Endothelial cell (in vitro differentiated cells): ENCODE data around the gene NXPH1. TPM values are rescaled to one million over a fixed set of nuclear protein-coding genes. Genes with fewer than 3 reads are reported as not detected.
A peak's percentile ranks its signal among the peaks of the same experiment; 100 is the strongest.
"Not testable (repeated sequence)": the region's sequence is repeated elsewhere in the genome, so short reads cannot be mapped to it uniquely, and the experiment has no call there.

Source experiments
- DNase-seq: peaks from one replicate; pipeline ENCODE4 v3.0.0; 2021; ENCODE audit warnings: low spot score
- H3K27ac Mint-ChIP-seq: one replicate; pipeline ENCODE4 v1.8.0; 2021; ENCODE audit warnings: mixed read lengths, inconsistent platforms; ENCODE audit not compliant: unreplicated experiment
- H3K27me3 Mint-ChIP-seq: one replicate; pipeline ENCODE4 v1.8.0; 2021; ENCODE audit warnings: mild to moderate bottlenecking, moderate library complexity, mixed read lengths, inconsistent platforms; ENCODE audit not compliant: unreplicated experiment
- H3K36me3 Mint-ChIP-seq: one replicate; pipeline ENCODE4 v1.8.0; 2021; ENCODE audit warnings: mild to moderate bottlenecking, low read depth, mixed read lengths, inconsistent platforms; ENCODE audit not compliant: unreplicated experiment
- H3K4me1 Mint-ChIP-seq: one replicate; pipeline ENCODE4 v1.8.0; 2021; ENCODE audit warnings: mild to moderate bottlenecking, mixed read lengths, inconsistent platforms; ENCODE audit not compliant: unreplicated experiment
- H3K4me3 Mint-ChIP-seq: one replicate; pipeline ENCODE4 v1.8.0; 2021; ENCODE audit warnings: mild to moderate bottlenecking, mixed read lengths, inconsistent platforms; ENCODE audit not compliant: unreplicated experiment
- H3K9me3 Mint-ChIP-seq: one replicate; pipeline ENCODE4 v1.8.0; 2021; ENCODE audit warnings: mixed read lengths, inconsistent platforms; ENCODE audit not compliant: unreplicated experiment
- total RNA-seq: library from RNA; stranded (reverse); fragmentation: NEBNext Ultra II Directional; extraction: Animal tissue kit (Norgen Biotek cat#: 25700); gene quantifications from one replicate; pipeline ENCODE4 v1.2.1, GENCODE V29; 2021; ENCODE audit not compliant: unreplicated experiment
- TF ChIP-seq, protein P1 (sequence below): fragments of 200-600 bp; sonication (generic); IDR thresholded peaks from one replicate; pipeline ENCODE4 v1.5.0; 2021; ENCODE audit warnings: antibody characterized with exemption; ENCODE audit not compliant: unreplicated experiment

The NXPH1 gene
- total RNA-seq, 1 donor from 2014 or later, result not detected

DNA sequence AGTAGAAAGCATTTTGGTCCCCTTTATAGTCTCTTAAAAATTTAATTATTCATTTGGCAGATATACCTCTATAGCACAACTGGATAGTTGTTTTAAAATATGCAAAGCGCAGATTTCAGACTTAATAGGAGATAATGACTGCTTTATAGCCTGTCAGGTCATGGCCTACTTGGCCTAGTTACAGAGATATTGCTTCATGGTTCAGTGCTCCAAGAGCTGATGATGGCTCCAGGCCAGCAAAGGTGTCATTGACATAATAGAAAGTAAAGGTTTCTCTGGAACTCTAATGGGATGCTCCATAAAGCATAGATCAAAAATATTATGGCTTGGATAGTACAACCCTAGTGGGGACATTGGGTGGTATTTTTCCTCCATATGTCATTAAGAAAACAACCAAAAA, 285.7 kb downstream of the NXPH1 start:
- TF ChIP-seq, protein P1, sequence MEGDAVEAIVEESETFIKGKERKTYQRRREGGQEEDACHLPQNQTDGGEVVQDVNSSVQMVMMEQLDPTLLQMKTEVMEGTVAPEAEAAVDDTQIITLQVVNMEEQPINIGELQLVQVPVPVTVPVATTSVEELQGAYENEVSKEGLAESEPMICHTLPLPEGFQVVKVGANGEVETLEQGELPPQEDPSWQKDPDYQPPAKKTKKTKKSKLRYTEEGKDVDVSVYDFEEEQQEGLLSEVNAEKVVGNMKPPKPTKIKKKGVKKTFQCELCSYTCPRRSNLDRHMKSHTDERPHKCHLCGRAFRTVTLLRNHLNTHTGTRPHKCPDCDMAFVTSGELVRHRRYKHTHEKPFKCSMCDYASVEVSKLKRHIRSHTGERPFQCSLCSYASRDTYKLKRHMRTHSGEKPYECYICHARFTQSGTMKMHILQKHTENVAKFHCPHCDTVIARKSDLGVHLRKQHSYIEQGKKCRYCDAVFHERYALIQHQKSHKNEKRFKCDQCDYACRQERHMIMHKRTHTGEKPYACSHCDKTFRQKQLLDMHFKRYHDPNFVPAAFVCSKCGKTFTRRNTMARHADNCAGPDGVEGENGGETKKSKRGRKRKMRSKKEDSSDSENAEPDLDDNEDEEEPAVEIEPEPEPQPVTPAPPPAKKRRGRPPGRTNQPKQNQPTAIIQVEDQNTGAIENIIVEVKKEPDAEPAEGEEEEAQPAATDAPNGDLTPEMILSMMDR, result no peak
- H3K4me1 Mint-ChIP-seq, result no peaks in the 10 kb centered on the region
- no peaks in the 10 kb centered on the region for H3K36me3 Mint-ChIP-seq
- no peak for DNase-seq
- peaks cover 3% of the 10 kb centered on the region for H3K27me3 Mint-ChIP-seq
- H3K9me3 Mint-ChIP-seq, result no peaks in the 10 kb centered on the region
- no peak overlapping the region for H3K27ac Mint-ChIP-seq
- no peak overlapping the region for H3K4me3 Mint-ChIP-seq

DNA sequence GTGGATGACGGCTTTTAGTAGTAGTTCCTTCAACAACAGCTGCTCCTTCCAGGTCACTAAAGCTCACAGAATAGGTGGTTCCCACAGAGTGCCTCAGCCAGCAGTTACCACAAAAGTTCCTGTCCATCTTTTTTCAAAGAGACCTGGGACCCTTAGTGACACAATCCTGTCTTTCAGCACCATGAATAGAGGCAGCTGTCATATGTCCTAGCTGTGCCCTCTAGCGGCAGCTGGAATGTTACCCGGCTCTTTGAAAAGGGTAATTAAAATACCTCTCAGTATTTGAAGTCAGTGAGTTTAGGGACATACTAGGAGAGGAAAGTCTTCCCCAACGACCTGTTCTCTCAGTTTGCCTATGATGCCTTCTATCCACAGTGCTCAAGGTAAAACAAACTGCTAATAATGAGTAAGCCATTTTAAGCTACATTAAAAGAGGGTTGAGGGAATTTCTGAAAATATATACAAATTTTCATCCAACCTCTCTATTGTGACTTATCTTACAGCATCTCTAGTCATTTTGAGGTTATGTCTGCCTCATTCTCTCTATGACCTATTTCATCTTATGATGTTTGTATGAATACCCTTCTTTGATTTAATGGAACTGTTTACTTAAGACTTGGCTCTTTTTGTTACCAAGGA, 290.8 kb downstream of the NXPH1 start:
- Mint-ChIP-seq H3K9me3 (no peaks in the 10 kb centered on the region), H3K4me3 (no peak overlapping the region), H3K27me3 (no peaks in the 10 kb centered on the region), H3K27ac (no peak overlapping the region), H3K4me1 (no peaks in the 10 kb centered on the region), H3K36me3 (no peaks in the 10 kb centered on the region)
- TF ChIP-seq, protein P1, result peak; percentile 74
- DNase-seq, result peak; percentile 57

DNA sequence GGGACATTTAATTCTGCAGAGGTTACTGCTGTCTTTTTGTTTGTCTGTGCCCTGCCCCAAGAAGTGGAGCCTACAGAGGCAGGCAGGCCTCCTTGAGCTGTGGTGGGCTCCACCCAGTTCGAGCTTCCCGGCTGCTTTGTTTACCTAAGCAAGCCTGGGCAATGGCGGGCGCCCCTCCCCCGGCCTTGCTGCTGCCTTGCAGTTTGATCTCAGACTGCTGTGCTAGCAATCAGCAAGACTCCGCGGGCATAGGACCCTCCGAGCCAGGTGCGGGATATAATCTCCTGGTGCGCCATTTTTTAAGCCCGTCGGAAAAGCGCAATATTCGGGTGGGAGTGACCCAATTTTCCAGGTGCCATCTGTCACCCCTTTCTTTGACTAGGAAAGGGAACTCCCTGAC, 298.3 kb downstream of the NXPH1 start:
- H3K4me3 Mint-ChIP-seq, H3K9me3 Mint-ChIP-seq, DNase-seq, H3K27ac Mint-ChIP-seq, H3K4me1 Mint-ChIP-seq, H3K36me3 Mint-ChIP-seq, H3K27me3 Mint-ChIP-seq: not testable (repeated sequence)

DNA sequence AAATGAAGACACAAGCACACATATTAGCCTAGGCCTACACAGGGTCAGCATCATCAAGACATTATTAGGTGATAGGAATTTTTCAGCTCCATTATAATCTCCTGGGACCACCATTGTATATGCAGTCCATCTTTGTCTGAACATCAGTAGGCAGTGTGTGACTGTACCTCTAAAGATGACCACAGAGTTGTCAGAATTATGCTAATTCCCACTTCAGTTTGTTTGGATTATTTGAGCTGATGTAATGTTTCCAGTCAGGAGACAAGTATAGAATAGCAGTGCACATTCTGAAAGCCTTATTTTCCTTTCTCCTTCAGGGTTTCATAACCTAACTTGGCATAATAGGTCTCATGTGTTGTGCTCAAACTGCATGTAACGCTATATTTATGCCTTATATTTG, 306.4 kb downstream of the NXPH1 start:
- no peak for DNase-seq
- Mint-ChIP-seq H3K4me1 (peaks cover 9% of the 10 kb centered on the region), H3K27me3 (no peaks in the 10 kb centered on the region), H3K9me3 (no peaks in the 10 kb centered on the region), H3K4me3 (no peak overlapping the region), H3K36me3 (no peaks in the 10 kb centered on the region), H3K27ac (no peak overlapping the region)
- TF ChIP-seq, protein P1, result no peak

DNA sequence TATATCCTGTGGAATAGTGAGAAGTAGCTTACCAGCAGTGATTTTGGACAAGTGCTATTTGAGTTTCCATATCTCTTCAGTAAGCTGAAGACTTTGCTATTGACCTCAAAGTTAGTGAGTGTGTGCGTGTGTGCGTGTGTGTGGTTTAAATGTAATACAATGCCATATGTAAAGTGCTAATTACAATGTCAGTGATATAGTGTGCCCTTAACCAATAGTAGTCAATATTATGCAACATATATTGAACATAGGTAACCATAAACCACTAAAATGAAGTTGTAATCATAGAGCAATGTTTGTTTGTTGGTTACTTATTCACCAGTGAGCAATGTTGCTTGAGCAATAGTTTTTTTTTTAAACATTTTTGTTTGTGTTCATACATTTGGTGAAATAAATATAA, 309.4 kb downstream of the NXPH1 start:
- no peak for DNase-seq
- Mint-ChIP-seq H3K36me3 (no peaks in the 10 kb centered on the region), H3K9me3 (no peaks in the 10 kb centered on the region), H3K27me3 (peaks cover 1% of the 10 kb centered on the region), H3K4me3 (no peak overlapping the region), H3K27ac (no peak overlapping the region), H3K4me1 (peaks cover 7% of the 10 kb centered on the region)
- TF ChIP-seq, protein P1, result no peak
